Muscle of leg (tissue), 11 donors: Measurements from ENCODE around the gene CRTC2. TPM values are rescaled to one million over a fixed set of nuclear protein-coding genes. Genes with fewer than 3 reads are reported as not detected.

Source experiments
- DNase-seq: peaks from one replicate; pipeline ENCODE4 v3.0.0; 2013
- H3K27ac ChIP-seq: one replicate; pipeline ENCODE4 v1.5.1; 2013; ENCODE audit warnings: mild to moderate bottlenecking, low read length, control low read depth
- H3K27me3 ChIP-seq: one replicate; pipeline ENCODE4 v1.6.1; 2013; ENCODE audit warnings: low read length; ENCODE audit not compliant: control insufficient read depth, insufficient read depth
- H3K36me3 ChIP-seq: one replicate; pipeline ENCODE4 v1.6.1; 2013; ENCODE audit warnings: low read length; ENCODE audit not compliant: control insufficient read depth, insufficient read depth
- H3K4me1 ChIP-seq: one replicate; pipeline ENCODE4 v1.6.1; 2013; ENCODE audit warnings: low read length; ENCODE audit not compliant: control insufficient read depth, insufficient read depth
- H3K4me3 ChIP-seq: one replicate; pipeline ENCODE4 v1.5.1; 2013; ENCODE audit warnings: low read length, control low read depth
- H3K9me3 ChIP-seq: replicated peaks from 2 replicates; pipeline ENCODE4 v1.6.1; 2013; ENCODE audit warnings: low read depth, low read length; ENCODE audit not compliant: control insufficient read depth
- WGBS: methylation state at CpG from one replicate; pipeline ENCODE4 v1.1.5; 2013; ENCODE audit warnings: missing lambda C conversion rate; ENCODE audit not compliant: insufficient coverage; 5-methylcytosine and 5-hydroxymethylcytosine counted together
- polyA plus RNA-seq, 8 donors: library from polyadenylated mRNA; unstranded; fragments of 120-200 nt; gene quantifications; one replicate each; pipeline versions ENCODE4 v1.2.1 to v1.2.3, GENCODE V29; 2013; ENCODE audit warnings: inconsistent platforms in 1 of 8, low replicate concordance in 1 of 8; ENCODE audit not compliant: insufficient read length in 8 of 8, insufficient read depth in 1 of 8
- total RNA-seq: library from RNA; stranded (reverse); fragments of 120-200 nt; gene quantifications from one replicate; pipeline ENCODE4 v1.2.4, GENCODE V29; 2013

CRTC2 gene
- total and polyA plus RNA-seq, 9 donors = 7.0 to 28.6 (median 21.8) TPM

- Histone ChIP-seq H3K27ac (no peak overlapping the region), H3K9me3 (no peaks in the 10 kb centered on the region), H3K27me3 (no peaks in the 10 kb centered on the region), H3K4me3 (no peak overlapping the region), H3K36me3 (peaks cover 52% of the 10 kb centered on the region), H3K4me1 (peaks cover 23% of the 10 kb centered on the region)
- 92% methylated on average over 7 of the region's 10 CpGs for WGBS
- DNase-seq = no peak
Measured at GRCh38 chr1:153954826-153955225, 3.6 kb downstream of the CRTC2 start.

GRCh38 chr1:153953859-153954365 lies 4.5 kb downstream of the CRTC2 start:
- WGBS = 90% methylated on average over 2 of the region's 4 CpGs
- no peaks in the 10 kb centered on the region for H3K27me3 ChIP-seq
- H3K27ac ChIP-seq = no peak overlapping the region
- no peak for DNase-seq
- no peak overlapping the region for H3K4me3 ChIP-seq
- no peaks in the 10 kb centered on the region for H3K9me3 ChIP-seq
- H3K36me3 ChIP-seq = peaks cover 53% of the 10 kb centered on the region
- peaks cover 16% of the 10 kb centered on the region for H3K4me1 ChIP-seq

- peaks cover 67% of the 10 kb centered on the region for H3K36me3 ChIP-seq
- H3K27ac ChIP-seq = no peak overlapping the region
- no peak overlapping the region for H3K4me3 ChIP-seq
- no peaks in the 10 kb centered on the region for H3K9me3 ChIP-seq
- peaks cover 6% of the 10 kb centered on the region for H3K4me1 ChIP-seq
- DNase-seq = no peak
- WGBS = 80% methylated on average over 1 of the region's 2 CpGs
- H3K27me3 ChIP-seq = no peaks in the 10 kb centered on the region
Measured at GRCh38 chr1:153951801-153952200, 6.6 kb downstream of the CRTC2 start.

GRCh38 chr1:153951183-153951582 lies 7.2 kb downstream of the CRTC2 start:
- WGBS = 95% methylated on average over 11 of the region's 11 CpGs
- DNase-seq = no peak
- Histone ChIP-seq H3K36me3 (peaks cover 67% of the 10 kb centered on the region), H3K4me3 (no peak overlapping the region), H3K9me3 (no peaks in the 10 kb centered on the region), H3K27me3 (no peaks in the 10 kb centered on the region), H3K4me1 (peaks cover 4% of the 10 kb centered on the region), H3K27ac (no peak overlapping the region)

GRCh38 chr1:153946622-153947241 lies 11.7 kb downstream of the CRTC2 start, which contains the start of gene DENND4B:
Gene DENND4B, minus strand, starts transcription at chr1:153946718. Its CDS starts 2,344 bp downstream, at chr1:153944374.
- Histone ChIP-seq H3K27me3 (no peaks in the 10 kb centered on the region), H3K27ac (peak within 1 kb of the TSS; percentile 95), H3K4me3 (peak within 1 kb of the TSS; percentile 71), H3K9me3 (no peaks in the 10 kb centered on the region), H3K36me3 (peaks cover 61% of the 10 kb centered on the region), H3K4me1 (peaks cover 17% of the 10 kb centered on the region)
- WGBS = 13% methylated on average over 19 of the region's 28 CpGs
- peak; percentile 91 for DNase-seq

GRCh38 chr1:153945795-153946621 lies 12.4 kb downstream of the CRTC2 start:
- Histone ChIP-seq H3K36me3 (peaks cover 61% of the 10 kb centered on the region), H3K4me3 (peak overlapping the region; percentile 71), H3K9me3 (no peaks in the 10 kb centered on the region), H3K27ac (peak overlapping the region; percentile 95), H3K4me1 (peaks cover 17% of the 10 kb centered on the region), H3K27me3 (no peaks in the 10 kb centered on the region)
- WGBS = under 1% methylated on average over 79 of the region's 95 CpGs
- peak; percentile 89 for DNase-seq

- peaks cover 62% of the 10 kb centered on the region for H3K36me3 ChIP-seq
- no peaks in the 10 kb centered on the region for H3K9me3 ChIP-seq
- peak; percentile 63 for DNase-seq
- peak overlapping the region; percentile 95 for H3K27ac ChIP-seq
- WGBS = 57% methylated on average over 6 of the region's 12 CpGs
- no peaks in the 10 kb centered on the region for H3K27me3 ChIP-seq
- H3K4me1 ChIP-seq = peaks cover 17% of the 10 kb centered on the region
- H3K4me3 ChIP-seq = peak overlapping the region; percentile 71
Measured at GRCh38 chr1:153945131-153945794, 13.1 kb downstream of the CRTC2 start.

- DNase-seq = no peak
- peaks cover 62% of the 10 kb centered on the region for H3K36me3 ChIP-seq
- no peaks in the 10 kb centered on the region for H3K9me3 ChIP-seq
- peak overlapping the region; percentile 95 for H3K27ac ChIP-seq
- peak overlapping the region; percentile 71 for H3K4me3 ChIP-seq
- H3K4me1 ChIP-seq = peaks cover 17% of the 10 kb centered on the region
- H3K27me3 ChIP-seq = no peaks in the 10 kb centered on the region
- WGBS = 72% methylated on average over 3 of the region's 3 CpGs
Measured at GRCh38 chr1:153944827-153945117, 13.6 kb downstream of the CRTC2 start.

- Histone ChIP-seq H3K36me3 (peaks cover 66% of the 10 kb centered on the region), H3K27me3 (no peaks in the 10 kb centered on the region), H3K27ac (peak overlapping the region; percentile 95), H3K9me3 (no peaks in the 10 kb centered on the region), H3K4me3 (peak overlapping the region; percentile 71), H3K4me1 (peaks cover 17% of the 10 kb centered on the region)
- DNase-seq = no peak
- WGBS = 87% methylated on average over 10 of the region's 15 CpGs
Measured at GRCh38 chr1:153944005-153944826, 14.2 kb downstream of the CRTC2 start.
